NB4 (cell line): ENCODE measurements around the gene CHMP1B.

Experiments
- MAX ChIP-seq: IDR thresholded peaks from 2 replicates; pipeline ENCODE4 v1.6.1; 2011; ENCODE audit warnings: low read depth, low read length
- MYC ChIP-seq: IDR thresholded peaks from 2 replicates; pipeline ENCODE4 v1.6.1; 2011; ENCODE audit warnings: low read depth, low read length
- POLR2A ChIP-seq: IDR thresholded peaks from 2 replicates; pipeline ENCODE4 v1.6.1; 2011; ENCODE audit warnings: mild to moderate bottlenecking; ENCODE audit not compliant: insufficient read length; ENCODE audit errors: extremely low read depth
- TF ChIP-seq, protein P1 (sequence below): IDR thresholded peaks from one replicate; pipeline ENCODE4 v1.5.1; 2012; ENCODE audit warnings: low read depth, low read length

GRCh38 chr18:11818486-11819203, 32.6 kb upstream of the CHMP1B start:
- TF ChIP-seq, protein P1, sequence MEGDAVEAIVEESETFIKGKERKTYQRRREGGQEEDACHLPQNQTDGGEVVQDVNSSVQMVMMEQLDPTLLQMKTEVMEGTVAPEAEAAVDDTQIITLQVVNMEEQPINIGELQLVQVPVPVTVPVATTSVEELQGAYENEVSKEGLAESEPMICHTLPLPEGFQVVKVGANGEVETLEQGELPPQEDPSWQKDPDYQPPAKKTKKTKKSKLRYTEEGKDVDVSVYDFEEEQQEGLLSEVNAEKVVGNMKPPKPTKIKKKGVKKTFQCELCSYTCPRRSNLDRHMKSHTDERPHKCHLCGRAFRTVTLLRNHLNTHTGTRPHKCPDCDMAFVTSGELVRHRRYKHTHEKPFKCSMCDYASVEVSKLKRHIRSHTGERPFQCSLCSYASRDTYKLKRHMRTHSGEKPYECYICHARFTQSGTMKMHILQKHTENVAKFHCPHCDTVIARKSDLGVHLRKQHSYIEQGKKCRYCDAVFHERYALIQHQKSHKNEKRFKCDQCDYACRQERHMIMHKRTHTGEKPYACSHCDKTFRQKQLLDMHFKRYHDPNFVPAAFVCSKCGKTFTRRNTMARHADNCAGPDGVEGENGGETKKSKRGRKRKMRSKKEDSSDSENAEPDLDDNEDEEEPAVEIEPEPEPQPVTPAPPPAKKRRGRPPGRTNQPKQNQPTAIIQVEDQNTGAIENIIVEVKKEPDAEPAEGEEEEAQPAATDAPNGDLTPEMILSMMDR, result no peak
- TF ChIP-seq MAX (no peak), POLR2A (no peak), MYC (no peak)
